ENCODE data around the gene LTA4H. TPM values are rescaled to one million over a fixed set of nuclear protein-coding genes. Genes with fewer than 3 reads are reported as not detected.

LTA4H gene
- total and polyA plus RNA-seq, 9 donors, result 82.8 to 282 (median 106) TPM

GRCh38 chr12:96039516-96039915 lies 4.1 kb upstream of the LTA4H start:
- DNase-seq, result no peak
- no peak overlapping the region for H3K4me3 ChIP-seq
- H3K4me1 ChIP-seq (ENCODE audit: insufficient read depth), result no peaks in the 10 kb centered on the region
- TF ChIP-seq EP300 (IDR thresholded peaks at IDR 0.05), result no peak
- TF ChIP-seq CTCF (IDR thresholded peaks at IDR 0.05), result no peak
- no peak for TF ChIP-seq POLR2A (IDR thresholded peaks at IDR 0.05)
- no peaks in the 10 kb centered on the region for H3K9me3 ChIP-seq
- no peak overlapping the region for H3K27ac ChIP-seq
- H3K27me3 ChIP-seq, result no peaks in the 10 kb centered on the region
- H3K36me3 ChIP-seq, result no peaks in the 10 kb centered on the region
- intact Hi-C loops (cut with DNase I), result no loop called here
- 85 to 89% (median 87%) methylated on average over 3 of the region's 3 CpGs for WGBS, 3 donors

GRCh38 chr12:96036765-96037455 lies 1.5 kb upstream of the LTA4H start:
- WGBS, 3 donors, result 93 to 94% (median 93%) methylated on average over 8 of the region's 8 CpGs
- Histone ChIP-seq H3K36me3 (no peaks in the 10 kb centered on the region), H3K9me3 (no peaks in the 10 kb centered on the region), H3K27ac (no peak overlapping the region), H3K4me1 (ENCODE audit: insufficient read depth) (no peaks in the 10 kb centered on the region), H3K4me3 (no peak overlapping the region), H3K27me3 (no peaks in the 10 kb centered on the region)
- no peak for DNase-seq
- TF ChIP-seq CTCF (IDR thresholded peaks at IDR 0.05) (no peak), EP300 (IDR thresholded peaks at IDR 0.05) (no peak), POLR2A (IDR thresholded peaks at IDR 0.05) (no peak)
- intact Hi-C loops (cut with DNase I), result no loop called here

- TF ChIP-seq CTCF (IDR thresholded peaks at IDR 0.05) (no peak), EP300 (IDR thresholded peaks at IDR 0.05) (no peak), POLR2A (IDR thresholded peaks at IDR 0.05) (no peak)
- intact Hi-C loops (cut with DNase I), result no loop called here
- peak overlapping the region; percentile 80 for H3K4me3 ChIP-seq
- WGBS, 3 donors, result 1 to 3% (median 2%) methylated on average over 25 of the region's 25 CpGs
- no peaks in the 10 kb centered on the region for H3K9me3 ChIP-seq
- peak overlapping the region; percentile 38 to 78 for H3K27ac ChIP-seq
- no peaks in the 10 kb centered on the region for H3K27me3 ChIP-seq
- H3K36me3 ChIP-seq, result no peaks in the 10 kb centered on the region
- no peaks in the 10 kb centered on the region for H3K4me1 ChIP-seq (ENCODE audit: insufficient read depth)
- DNase-seq, result peak in 4 of 5 donors; percentile 14 to 50 (median 34)
Observed at GRCh38 chr12:96034621-96035282, 635 bp downstream of the LTA4H start.

GRCh38 chr12:96033549-96034389 lies 1.6 kb downstream of the LTA4H start:
- no peaks in the 10 kb centered on the region for H3K9me3 ChIP-seq
- TF ChIP-seq EP300 (IDR thresholded peaks at IDR 0.05), result no peak
- no peak for TF ChIP-seq CTCF (IDR thresholded peaks at IDR 0.05)
- TF ChIP-seq POLR2A (IDR thresholded peaks at IDR 0.05), result no peak
- intact Hi-C loops (cut with DNase I), result no loop called here
- no peaks in the 10 kb centered on the region for H3K36me3 ChIP-seq
- no peaks in the 10 kb centered on the region for H3K27me3 ChIP-seq
- WGBS, 3 donors, result 69 to 75% (median 71%) methylated on average over 7 of the region's 7 CpGs
- no peak for DNase-seq
- no peak overlapping the region for H3K4me3 ChIP-seq
- H3K27ac ChIP-seq, result no peak overlapping the region
- no peaks in the 10 kb centered on the region for H3K4me1 ChIP-seq (ENCODE audit: insufficient read depth)

Measured in ovary (tissue), 9 donors.